Keratinocyte (primary cell): ENCODE results near the gene SPDL1. TPM values are rescaled to one million over a fixed set of nuclear protein-coding genes. Genes with fewer than 3 reads are reported as not detected.

Experiments
- DNase-seq: peaks from one replicate; pipeline ENCODE4 v3.0.0-alpha.2; 2011; ENCODE audit warnings: low read depth, missing footprints, low spot score
- FAIRE-seq: peaks from 2 replicates; lab custom pipeline; 2011; peaks lifted over from hg19 to GRCh38; lab: Jason Lieb, UNC
- H2AFZ ChIP-seq: 2 replicates; pipeline ENCODE4 v1.6.0; 2012; ENCODE audit warnings: low read length, control low read depth, inconsistent platforms; ENCODE audit not compliant: control insufficient read depth
- H3K27ac ChIP-seq: 2 replicates; pipeline ENCODE4 v1.5.1; 2011; ENCODE audit warnings: low read length; ENCODE audit not compliant: control insufficient read depth, insufficient read depth
- H3K27me3 ChIP-seq: 3 replicates; pipeline ENCODE4 v1.6.0; 2011; ENCODE audit warnings: low read length; ENCODE audit not compliant: control insufficient read depth, insufficient read depth; ENCODE audit errors: extremely low read depth
- H3K36me3 ChIP-seq, 2 experiments: 2 replicates in 1 of 2; 3 replicates in 1 of 2; pipeline ENCODE4 v1.5.1; 2011; ENCODE audit warnings: low read length in 2 of 2, mild to moderate bottlenecking in 1 of 2; ENCODE audit not compliant: control insufficient read depth in 2 of 2, insufficient read depth in 2 of 2; ENCODE audit errors: extremely low read depth in 1 of 2
- H3K4me1 ChIP-seq: 3 replicates; pipeline ENCODE4 v1.5.1; 2011; ENCODE audit warnings: low read length; ENCODE audit not compliant: control insufficient read depth, insufficient read depth; ENCODE audit errors: extremely low read depth
- H3K4me2 ChIP-seq: 3 replicates; pipeline ENCODE4 v1.6.0; 2011; ENCODE audit warnings: low read depth, low read length; ENCODE audit not compliant: control insufficient read depth, insufficient read depth; ENCODE audit errors: extremely low read depth
- H3K4me3 ChIP-seq, 3 experiments: fragments of 200-600 bp in 1 of 3; sonication (generic) in 1 of 3; 2 replicates in 2 of 3; 3 replicates in 1 of 3; pipeline ENCODE4 v1.5.1; 2011 to 2016; ENCODE audit warnings: low read length in 3 of 3, mild to moderate bottlenecking in 3 of 3, control low read depth in 2 of 3, inconsistent platforms in 1 of 3, low read depth in 1 of 3, mixed read lengths in 1 of 3, mixed run types in 1 of 3, moderate library complexity in 1 of 3; ENCODE audit not compliant: control insufficient read depth in 2 of 3, insufficient read depth in 2 of 3; ENCODE audit errors: extremely low read depth in 1 of 3
- H3K79me2 ChIP-seq: 2 replicates; pipeline ENCODE4 v1.6.0; 2012; ENCODE audit warnings: low read length; ENCODE audit not compliant: control insufficient read depth, insufficient read depth
- H3K9ac ChIP-seq: 3 replicates; pipeline ENCODE4 v1.6.0; 2011; ENCODE audit warnings: low read length; ENCODE audit not compliant: control insufficient read depth, insufficient read depth; ENCODE audit errors: extremely low read depth
- H3K9me1 ChIP-seq: 3 replicates; pipeline ENCODE4 v1.6.0; 2011; ENCODE audit warnings: low read length; ENCODE audit not compliant: control insufficient read depth, insufficient read depth; ENCODE audit errors: extremely low read depth
- H3K9me3 ChIP-seq: 2 replicates; pipeline ENCODE4 v1.5.1; 2012; ENCODE audit warnings: low read depth, low read length; ENCODE audit not compliant: control insufficient read depth
- H4K20me1 ChIP-seq: 3 replicates; pipeline ENCODE4 v1.6.0; 2011; ENCODE audit warnings: low read length; ENCODE audit not compliant: control insufficient read depth, insufficient read depth; ENCODE audit errors: extremely low read depth
- EZH2 ChIP-seq: IDR thresholded peaks from one replicate; pipeline ENCODE4 v1.6.1; 2012; ENCODE audit warnings: inconsistent platforms, mild to moderate bottlenecking, low read length, moderate library complexity
- dilution Hi-C: fragments of 300-500 bp; cut with MboI; formaldehyde crosslinking; loops from one replicate; pipeline ENCODE4 v1.7.0; 2020; ENCODE audit warnings: low sequenced_read_pairs; ENCODE audit not compliant: extremely low pct_ligation_motif_present
- polyA plus RNA-seq, 5 experiments: library from polyadenylated mRNA; depleted of rRNA in 3 of 5; stranded (reverse) in 3 of 5; stranded (forward) in 1 of 5; unstranded in 1 of 5; fragments of >200 nt; gene quantifications; 1 replicate in 1 of 5; 2 replicates in 3 of 5; 3 replicates in 1 of 5; pipeline versions ENCODE4 v1.2.1 to v1.2.3, GENCODE V29; 2011 to 2012; ENCODE audit warnings: missing spikeins in 2 of 5, low read depth in 1 of 5, low replicate concordance in 1 of 5
- TF ChIP-seq, protein P1 (sequence below), 3 experiments: IDR thresholded peaks in 1 of 3; conservative IDR thresholded peaks in 1 of 3; optimal IDR thresholded peaks in 1 of 3; 2 replicates in 2 of 3; 3 replicates in 1 of 3; pipeline versions ENCODE3 to v1.5.1; 2011; ENCODE audit warnings: low read length in 3 of 3, mild to moderate bottlenecking in 3 of 3, moderate library complexity in 2 of 3, control low read depth in 1 of 3, inconsistent platforms in 1 of 3; ENCODE audit not compliant: insufficient read depth in 2 of 3; ENCODE audit errors: extremely low read depth in 1 of 3

The SPDL1 gene
- polyA plus RNA-seq, 1 donor (not counting 4 experiments of a cell fraction or from before 2014, with no cell fraction given), result 24.6 TPM

- no peak for FAIRE-seq
- dilution Hi-C loops, result no loop called here
- TF ChIP-seq, protein P1, sequence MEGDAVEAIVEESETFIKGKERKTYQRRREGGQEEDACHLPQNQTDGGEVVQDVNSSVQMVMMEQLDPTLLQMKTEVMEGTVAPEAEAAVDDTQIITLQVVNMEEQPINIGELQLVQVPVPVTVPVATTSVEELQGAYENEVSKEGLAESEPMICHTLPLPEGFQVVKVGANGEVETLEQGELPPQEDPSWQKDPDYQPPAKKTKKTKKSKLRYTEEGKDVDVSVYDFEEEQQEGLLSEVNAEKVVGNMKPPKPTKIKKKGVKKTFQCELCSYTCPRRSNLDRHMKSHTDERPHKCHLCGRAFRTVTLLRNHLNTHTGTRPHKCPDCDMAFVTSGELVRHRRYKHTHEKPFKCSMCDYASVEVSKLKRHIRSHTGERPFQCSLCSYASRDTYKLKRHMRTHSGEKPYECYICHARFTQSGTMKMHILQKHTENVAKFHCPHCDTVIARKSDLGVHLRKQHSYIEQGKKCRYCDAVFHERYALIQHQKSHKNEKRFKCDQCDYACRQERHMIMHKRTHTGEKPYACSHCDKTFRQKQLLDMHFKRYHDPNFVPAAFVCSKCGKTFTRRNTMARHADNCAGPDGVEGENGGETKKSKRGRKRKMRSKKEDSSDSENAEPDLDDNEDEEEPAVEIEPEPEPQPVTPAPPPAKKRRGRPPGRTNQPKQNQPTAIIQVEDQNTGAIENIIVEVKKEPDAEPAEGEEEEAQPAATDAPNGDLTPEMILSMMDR (optimal IDR thresholded peaks at IDR 0.05 in 1 of 3, IDR thresholded peaks at IDR 0.05 in 1 of 3, conservative IDR thresholded peaks at IDR 0.05 in 1 of 3; ENCODE audit: extremely low read depth in 1 of 3, insufficient read depth in 2 of 3, low read length in 3 of 3), result no peak
- TF ChIP-seq EZH2, result no peak
- H3K4me2 ChIP-seq, result no peak overlapping the region
- peaks cover 9 to 40% of the 10 kb centered on the region in 2 experiments for H3K36me3 ChIP-seq
- no peak overlapping the region for H3K4me3 ChIP-seq
- H3K79me2 ChIP-seq, result peaks cover 20% of the 10 kb centered on the region
- H3K27ac ChIP-seq, result no peak overlapping the region
- no peaks in the 10 kb centered on the region for H3K9me1 ChIP-seq
- H3K4me1 ChIP-seq, result peaks cover 2% of the 10 kb centered on the region
- DNase-seq, result no peak
- H3K9ac ChIP-seq, result no peak overlapping the region
- no peaks in the 10 kb centered on the region for H3K27me3 ChIP-seq
- H2AFZ ChIP-seq, result no peak overlapping the region
- H3K9me3 ChIP-seq, result no peaks in the 10 kb centered on the region
- no peaks in the 10 kb centered on the region for H4K20me1 ChIP-seq
These were observed 7.0 kb downstream of the SPDL1 start for GRCh38 chr5:169590602-169591001.

- Histone ChIP-seq H3K27me3 (no peaks in the 10 kb centered on the region), H3K9me1 (no peaks in the 10 kb centered on the region), H3K27ac (no peak overlapping the region), H3K4me2 (no peak overlapping the region), H3K9me3 (no peaks in the 10 kb centered on the region), H3K9ac (no peak overlapping the region), H3K4me1 (peaks cover 2% of the 10 kb centered on the region), H3K79me2 (peaks cover 10% of the 10 kb centered on the region), H2AFZ (no peak overlapping the region), H4K20me1 (no peaks in the 10 kb centered on the region), H3K4me3 (no peak overlapping the region), H3K36me3 (peaks cover 9 to 40% of the 10 kb centered on the region in 2 experiments)
- dilution Hi-C loops, result no loop called here
- DNase-seq (no peak), FAIRE-seq (no peak)
- TF ChIP-seq, protein P1 (optimal IDR thresholded peaks at IDR 0.05 in 1 of 3, IDR thresholded peaks at IDR 0.05 in 1 of 3, conservative IDR thresholded peaks at IDR 0.05 in 1 of 3; ENCODE audit: extremely low read depth in 1 of 3, insufficient read depth in 2 of 3, low read length in 3 of 3), result no peak
- TF ChIP-seq EZH2, result no peak
These were observed 8.1 kb downstream of the SPDL1 start for GRCh38 chr5:169591636-169592035.
